ENCODE data around the gene ETV5.
A peak's percentile ranks its signal among the peaks of the same experiment; 100 is the strongest.

ETV5 gene

GRCh38 chr3:186095561-186096081, 13.3 kb downstream of the ETV5 start:
- no peak for DNase-seq (ENCODE audit: low read depth)

GRCh38 chr3:186094696-186095425, 14.0 kb downstream of the ETV5 start:
- DNase-seq (ENCODE audit: low read depth) = no peak

GRCh38 chr3:186094271-186094670, 14.6 kb downstream of the ETV5 start:
- DNase-seq (ENCODE audit: low read depth) = no peak

- no peak for DNase-seq (ENCODE audit: low read depth)
Measured at GRCh38 chr3:186093271-186093900, 15.5 kb downstream of the ETV5 start.

GRCh38 chr3:186092360-186093070, 16.4 kb downstream of the ETV5 start:
- DNase-seq (ENCODE audit: low read depth) = no peak

- DNase-seq (ENCODE audit: low read depth) = no peak
Measured at GRCh38 chr3:186090901-186091300, 18.0 kb downstream of the ETV5 start.

GRCh38 chr3:186088335-186088734, 20.6 kb downstream of the ETV5 start:
- DNase-seq (ENCODE audit: low read depth) = no peak

- DNase-seq (ENCODE audit: low read depth) = no peak
Measured at GRCh38 chr3:186084264-186084663, 24.6 kb downstream of the ETV5 start.

GRCh38 chr3:186083746-186084145, 25.1 kb downstream of the ETV5 start:
- DNase-seq (ENCODE audit: low read depth) = peak; percentile 37

GRCh38 chr3:186082150-186082549, 26.7 kb downstream of the ETV5 start:
- no peak for DNase-seq (ENCODE audit: low read depth)

GRCh38 chr3:186081678-186082077, 27.2 kb downstream of the ETV5 start:
- DNase-seq (ENCODE audit: low read depth) = no peak

GRCh38 chr3:186080849-186081438, 27.9 kb downstream of the ETV5 start:
- DNase-seq (ENCODE audit: low read depth) = no peak

GRCh38 chr3:186079925-186080324, 29.0 kb downstream of the ETV5 start:
- no peak for DNase-seq (ENCODE audit: low read depth)

- DNase-seq (ENCODE audit: low read depth) = no peak
Measured at GRCh38 chr3:186077466-186077865, 31.4 kb downstream of the ETV5 start.

- DNase-seq (ENCODE audit: low read depth) = no peak
Measured at GRCh38 chr3:186075931-186076567, 32.8 kb downstream of the ETV5 start.

GRCh38 chr3:186075489-186075888, 33.4 kb downstream of the ETV5 start:
- DNase-seq (ENCODE audit: low read depth) = no peak

- DNase-seq (ENCODE audit: low read depth) = no peak
Measured at GRCh38 chr3:186073641-186074040, 35.2 kb downstream of the ETV5 start.

- no peak for DNase-seq (ENCODE audit: low read depth)
Measured at GRCh38 chr3:186070996-186071395, 37.9 kb downstream of the ETV5 start.

GRCh38 chr3:186070550-186070949, 38.3 kb downstream of the ETV5 start:
- no peak for DNase-seq (ENCODE audit: low read depth)

- no peak for DNase-seq (ENCODE audit: low read depth)
Measured at GRCh38 chr3:186070133-186070532, 38.8 kb downstream of the ETV5 start.

- no peak for DNase-seq (ENCODE audit: low read depth)
Measured at GRCh38 chr3:186069199-186069598, 39.7 kb downstream of the ETV5 start.

GRCh38 chr3:186068243-186068552, 40.7 kb downstream of the ETV5 start:
- DNase-seq (ENCODE audit: low read depth) = no peak
